IMR-90 (cell line): ENCODE measurements around the gene AP5B1. TPM values are rescaled to one million over a fixed set of nuclear protein-coding genes. Genes with fewer than 3 reads are reported as not detected.

Experiments
- ATAC-seq: fragments of 200-7000 bp; cut with Tn5 transposase; 2 replicates; pipeline ENCODE4 v1.9.1; 2020; ENCODE audit warnings: low read depth, mild to moderate bottlenecking, moderate library complexity
- BruUV-seq: library from RNA; stranded (reverse); fragments of 400-500 nt; replicated peaks from 2 replicates; lab custom pipeline; 2021; lab: Mats Ljungman, UMichigan
- CTCF ChIA-PET: fragments of 300-600 bp; formaldehyde crosslinking; extraction: SDS; loops from one replicate; lab custom pipeline; 2021; ENCODE audit warnings: antibody characterized with exemption; lab: Yijun Ruan, JAX
- POLR2A ChIA-PET: fragments of 300-600 bp; sonication (Branson Sonifier 250); formaldehyde crosslinking; loops from one replicate; lab custom pipeline; 2022; ENCODE audit warnings: antibody characterized with exemption; ENCODE audit not compliant: unreplicated experiment; lab: Charles Lee
- DNase-seq: peaks from one replicate; pipeline ENCODE4 v3.0.0; 2013
- H2AFZ ChIP-seq: replicated peaks from 2 replicates; pipeline ENCODE3; 2013; ENCODE audit warnings: low read length, mild to moderate bottlenecking; ENCODE audit not compliant: poor library complexity
- H2AK5ac ChIP-seq: 2 replicates; pipeline ENCODE4 v1.6.1; 2013; ENCODE audit warnings: low read depth, low read length, inconsistent platforms
- H2AK9ac ChIP-seq: replicated peaks from 2 replicates; pipeline ENCODE3; 2013; ENCODE audit warnings: mild to moderate bottlenecking, low read depth, low read length, moderate library complexity; ENCODE audit not compliant: poor library complexity
- H2BK120ac ChIP-seq: 2 replicates; pipeline ENCODE4 v1.6.1; 2013; ENCODE audit warnings: low read depth, low read length, inconsistent platforms
- H2BK15ac ChIP-seq: 3 replicates; pipeline ENCODE4 v1.6.1; 2013; ENCODE audit warnings: low read depth, low read length, inconsistent platforms
- H2BK20ac ChIP-seq: 2 replicates; pipeline ENCODE4 v1.6.1; 2013; ENCODE audit warnings: low read depth, mild to moderate bottlenecking, inconsistent platforms, low read length, moderate library complexity
- H2BK5ac ChIP-seq: 2 replicates; pipeline ENCODE4 v1.6.1; 2013; ENCODE audit warnings: mild to moderate bottlenecking, low read depth, low read length, inconsistent platforms; ENCODE audit not compliant: poor library complexity, severe bottlenecking
- H3K14ac ChIP-seq: replicated peaks from 2 replicates; pipeline ENCODE4 v1.6.1; 2013; ENCODE audit warnings: low read depth, low read length, inconsistent platforms
- H3K18ac ChIP-seq: 2 replicates; pipeline ENCODE4 v1.6.1; 2013; ENCODE audit warnings: low read depth, low read length, control low read depth
- H3K23ac ChIP-seq: 2 replicates; pipeline ENCODE4 v1.6.1; 2013; ENCODE audit warnings: low read depth, low read length, inconsistent platforms
- H3K27ac ChIP-seq: 2 replicates; pipeline ENCODE4 v1.5.1; 2013; ENCODE audit warnings: mild to moderate bottlenecking, control low read depth, low read length; ENCODE audit not compliant: insufficient read depth
- H3K27me3 ChIP-seq: 2 replicates; pipeline ENCODE4 v1.6.1; 2013; ENCODE audit warnings: low read length; ENCODE audit not compliant: control insufficient read depth, insufficient read depth
- H3K36me3 ChIP-seq: 2 replicates; pipeline ENCODE4 v1.6.1; 2013; ENCODE audit warnings: low read length, mixed read lengths; ENCODE audit not compliant: control insufficient read depth, insufficient read depth
- H3K4ac ChIP-seq: 2 replicates; pipeline ENCODE4 v1.6.1; 2013; ENCODE audit warnings: low read depth, low read length, inconsistent platforms
- H3K4me1 ChIP-seq: 2 replicates; pipeline ENCODE4 v1.6.1; 2013; ENCODE audit warnings: low read length, mixed read lengths; ENCODE audit not compliant: control insufficient read depth, insufficient read depth
- H3K4me2 ChIP-seq: 2 replicates; pipeline ENCODE4 v1.6.1; 2013; ENCODE audit warnings: low read depth, mild to moderate bottlenecking, control low read depth, low read length, moderate library complexity
- H3K4me3 ChIP-seq: 2 replicates; pipeline ENCODE4 v1.5.1; 2013; ENCODE audit warnings: low read depth, mild to moderate bottlenecking, control low read depth, low read length, moderate library complexity; ENCODE audit not compliant: insufficient read depth
- H3K56ac ChIP-seq: 2 replicates; pipeline ENCODE4 v1.6.1; 2013; ENCODE audit warnings: low read length, inconsistent platforms; ENCODE audit not compliant: insufficient read depth; ENCODE audit errors: extremely low read depth
- H3K79me1 ChIP-seq, 2 experiments: 2 replicates each; pipeline ENCODE4 v1.6.1; 2013; ENCODE audit warnings: low read length in 2 of 2, inconsistent platforms in 1 of 2, low read depth in 1 of 2
- H3K9ac ChIP-seq: 2 replicates; pipeline ENCODE4 v1.6.1; 2013; ENCODE audit warnings: low read depth, low read length, control low read depth
- H3K9me1 ChIP-seq: 2 replicates; pipeline ENCODE4 v1.6.1; 2013; ENCODE audit warnings: low read length, inconsistent platforms; ENCODE audit not compliant: insufficient read depth
- H3K9me3 ChIP-seq: 2 replicates; pipeline ENCODE4 v1.6.1; 2013; ENCODE audit warnings: low read length; ENCODE audit not compliant: control insufficient read depth, insufficient read depth
- H4K20me1 ChIP-seq: 2 replicates; pipeline ENCODE4 v1.6.1; 2013; ENCODE audit warnings: low read length, inconsistent platforms; ENCODE audit not compliant: insufficient read depth
- H4K5ac ChIP-seq: 2 replicates; pipeline ENCODE4 v1.6.1; 2013; ENCODE audit warnings: mild to moderate bottlenecking, low read depth, low read length, control low read depth
- H4K8ac ChIP-seq, 2 experiments: 2 replicates each; pipeline ENCODE4 v1.6.1; 2013; ENCODE audit warnings: low read depth in 2 of 2, low read length in 2 of 2, control low read depth in 1 of 2, inconsistent platforms in 1 of 2
- H4K91ac ChIP-seq: 2 replicates; pipeline ENCODE4 v1.6.1; 2013; ENCODE audit warnings: low read depth, low read length, inconsistent platforms; ENCODE audit not compliant: insufficient read depth
- BHLHE40 ChIP-seq: fragments of 150-350 bp; IDR thresholded peaks from 2 replicates; pipeline ENCODE4 v1.6.1; 2016; ENCODE audit warnings: mild to moderate bottlenecking, low read depth, low read length
- CEBPB ChIP-seq: IDR thresholded peaks from 2 replicates; pipeline ENCODE4 v1.6.1; 2012; ENCODE audit warnings: low read depth, low read length, improper control_type of control experiment
- CHD1 ChIP-seq: IDR thresholded peaks from 2 replicates; pipeline ENCODE4 v1.6.1; 2012; ENCODE audit warnings: low read depth, low read length, improper control_type of control experiment
- CTCF ChIP-seq: conservative IDR thresholded peaks from 2 replicates; pipeline ENCODE4 v1.5.1; 2012; ENCODE audit warnings: mild to moderate bottlenecking, low read depth, low read length, improper control_type of control experiment
- ELK1 ChIP-seq: fragments of 150-350 bp; IDR thresholded peaks from 2 replicates; pipeline ENCODE4 v1.6.1; 2016; ENCODE audit warnings: low read depth, mild to moderate bottlenecking, low read length, moderate library complexity, borderline replicate concordance
- FOS ChIP-seq: fragments of 150-350 bp; IDR thresholded peaks from 2 replicates; pipeline ENCODE4 v1.6.1; 2016; ENCODE audit warnings: low read depth, low read length
- MAFK ChIP-seq: IDR thresholded peaks from 2 replicates; pipeline ENCODE4 v1.6.1; 2012; ENCODE audit warnings: low read depth, low read length, improper control_type of control experiment
- MAZ ChIP-seq: IDR thresholded peaks from 2 replicates; pipeline ENCODE4 v1.6.1; 2012; ENCODE audit warnings: low read depth, mild to moderate bottlenecking, low read length, improper control_type of control experiment, moderate library complexity, borderline replicate concordance
- NFE2L2 ChIP-seq: fragments of 150-350 bp; IDR thresholded peaks from 2 replicates; pipeline ENCODE4 v1.6.1; 2016; ENCODE audit warnings: low read depth, mild to moderate bottlenecking, low read length
- POLR2A ChIP-seq: IDR thresholded peaks from 2 replicates; pipeline ENCODE4 v1.6.1; 2012; ENCODE audit warnings: mild to moderate bottlenecking, low read depth, low read length
- RAD21 ChIP-seq: IDR thresholded peaks from 2 replicates; pipeline ENCODE4 v1.6.1; 2012; ENCODE audit warnings: low read length, improper control_type of control experiment
- RFX5 ChIP-seq: IDR thresholded peaks from 2 replicates; pipeline ENCODE4 v1.8.0; 2012; ENCODE audit warnings: low read depth, mild to moderate bottlenecking, low read length, moderate library complexity
- SMC3 ChIP-seq: fragments of 150-350 bp; IDR thresholded peaks from 2 replicates; pipeline ENCODE4 v1.6.1; 2016; ENCODE audit warnings: low read depth, mild to moderate bottlenecking, antibody characterized with exemption, low read length, moderate library complexity
- USF2 ChIP-seq: fragments of 150-350 bp; IDR thresholded peaks from 2 replicates; pipeline ENCODE4 v1.6.1; 2017; ENCODE audit warnings: mild to moderate bottlenecking, antibody characterized with exemption, low read length, low read depth
- WGBS, 2 experiments: methylation state at CpG; one replicate each; pipeline versions ENCODE4 v1.1.5 to v1.1.7; 2013; ENCODE audit warnings: missing lambda C conversion rate in 2 of 2; ENCODE audit not compliant: insufficient read length in 1 of 2; ENCODE audit errors: extremely low coverage in 2 of 2; 5-methylcytosine and 5-hydroxymethylcytosine counted together
- dilution Hi-C: fragments of 300-500 bp; cut with HindIII; formaldehyde crosslinking; loops from one replicate; pipeline ENCODE4 v1.14.3; 2018; ENCODE audit warnings: low sequenced_read_pairs; ENCODE audit not compliant: unreplicated experiment
- in situ Hi-C: fragments of 300-500 bp; cut with MboI; formaldehyde crosslinking; loops from 3 replicates; pipeline ENCODE4 v1.14.3; 2019; ENCODE audit warnings: low sequenced_read_pairs, inconsistent platforms, mixed read lengths
- intact Hi-C: fragments of 100-400 bp; cut with micrococcal nuclease; formaldehyde crosslinking; loops from 2 replicates; pipeline ENCODE4 v1.10.0; 2022
- polyA plus RNA-seq, 3 experiments: library from polyadenylated mRNA; depleted of rRNA; stranded (reverse); fragments of >200 nt; gene quantifications; 2 replicates each; pipeline ENCODE4 v1.2.3, GENCODE V29; 2012; ENCODE audit warnings: low replicate concordance in 1 of 3
- total RNA-seq: library from RNA; depleted of rRNA; stranded (reverse); fragments of >200 nt; gene quantifications from 2 replicates; pipeline ENCODE4 v1.2.3, GENCODE V29; 2012

The AP5B1 gene
- total and polyA plus RNA-seq, 2 of the 4 experiments (the other 2 are of a cell fraction): 2.5 to 5.0 TPM

- H3K4me1 ChIP-seq: no peaks in the 10 kb centered on the region; the same call in 1 of the 2 replicates
- H3K18ac ChIP-seq: no peak overlapping the region
- intact Hi-C loops: no loop called here
- no peak overlapping the region for H4K91ac ChIP-seq
- H3K79me1 ChIP-seq: no peaks in the 10 kb centered on the region
- in situ Hi-C loops: no loop called here
- CTCF ChIA-PET: no interaction called here
- H2BK20ac ChIP-seq: no peak overlapping the region
- peak overlapping the region; percentile 42; the same call in 1 of the 2 replicates for H3K4me2 ChIP-seq
- H4K5ac ChIP-seq: no peak overlapping the region
- peaks cover 2% of the 10 kb centered on the region; the same call in 1 of the 2 replicates for H3K9me3 ChIP-seq
- H2BK120ac ChIP-seq: no peak overlapping the region
- H3K4ac ChIP-seq: no peak overlapping the region
- no peak overlapping the region for H2AK5ac ChIP-seq
- no peak overlapping the region for H3K56ac ChIP-seq
- no peak overlapping the region for H2BK15ac ChIP-seq
- no peak overlapping the region for H3K14ac ChIP-seq
- no peak overlapping the region for H3K4me3 ChIP-seq
- dilution Hi-C loops: no loop called here
- WGBS, 2 experiments: 4% methylated on average over 10 of the region's 64 CpGs; no CpG with 5 or more reads in 1 of the 2 experiments
- BruUV-seq: no TSS peak
- no peaks in the 10 kb centered on the region for H3K9me1 ChIP-seq
- no peak for DNase-seq
- no peak overlapping the region for H2BK5ac ChIP-seq
- no peak for ATAC-seq
- no peak overlapping the region for H3K9ac ChIP-seq
- H4K8ac ChIP-seq: no peak overlapping the region
- H3K23ac ChIP-seq: no peak overlapping the region
- H2AFZ ChIP-seq: peak overlapping the region; percentile 53
- peaks cover 83% of the 10 kb centered on the region for H3K27me3 ChIP-seq
- TF ChIP-seq RAD21: no peak
- TF ChIP-seq CTCF: no peak
- no peak for TF ChIP-seq SMC3
- TF ChIP-seq MAZ: no peak
- TF ChIP-seq RFX5: no peak
- TF ChIP-seq CHD1: no peak
- no peak for TF ChIP-seq ELK1
- no peak for TF ChIP-seq BHLHE40
- no peak for TF ChIP-seq FOS
- TF ChIP-seq POLR2A: no peak
- no peak for TF ChIP-seq USF2
- no peak for TF ChIP-seq MAFK
- TF ChIP-seq NFE2L2: no peak
- TF ChIP-seq CEBPB: no peak
- peak overlapping the region; percentile 13 for H2AK9ac ChIP-seq
- H3K36me3 ChIP-seq: no peaks in the 10 kb centered on the region
- H4K20me1 ChIP-seq: no peaks in the 10 kb centered on the region; the same call in 1 of the 2 replicates
- POLR2A ChIA-PET: no interaction called here
- H3K27ac ChIP-seq: no peak overlapping the region
These were observed 7.2 kb upstream of the AP5B1 start for GRCh38 chr11:65787649-65788622.
